ENCODE results near the gene GCC1.
"Not testable (repeated sequence)": the region's sequence is repeated elsewhere in the genome, so short reads cannot be mapped to it uniquely, and the experiment has no call there.

Gene GCC1

DNA sequence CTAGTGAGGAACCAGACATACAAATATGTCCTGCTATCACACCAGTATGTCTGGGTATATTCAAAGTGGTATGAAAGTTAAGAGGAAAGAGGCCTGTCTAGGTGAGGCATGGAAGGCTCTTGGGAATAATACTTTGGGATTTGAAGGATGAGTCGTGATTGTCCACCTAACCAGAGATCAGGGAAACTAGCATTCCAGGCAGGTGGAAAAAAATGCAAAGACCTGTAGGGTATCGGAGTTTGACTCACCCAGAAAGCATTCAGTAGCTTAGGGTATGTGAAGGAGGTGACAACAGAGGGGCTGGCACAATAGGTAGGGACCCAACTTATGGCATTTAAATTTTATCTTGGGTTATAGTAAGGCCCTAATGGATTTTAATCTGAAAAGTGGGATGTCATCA is 950 bp upstream of the GCC1 start:
- in situ Hi-C loops (cut with HindIII; ENCODE audit: low pct_unique_long_range_greater_than_20kb, low sequenced_read_pairs), result no loop called here
- TF ChIP-seq JUND (IDR thresholded peaks at IDR 0.05; ENCODE audit: low read depth), result no peak
- DNase-seq (ENCODE audit: low read depth in 1 of 2, low spot score in 1 of 2), result no peak

DNA sequence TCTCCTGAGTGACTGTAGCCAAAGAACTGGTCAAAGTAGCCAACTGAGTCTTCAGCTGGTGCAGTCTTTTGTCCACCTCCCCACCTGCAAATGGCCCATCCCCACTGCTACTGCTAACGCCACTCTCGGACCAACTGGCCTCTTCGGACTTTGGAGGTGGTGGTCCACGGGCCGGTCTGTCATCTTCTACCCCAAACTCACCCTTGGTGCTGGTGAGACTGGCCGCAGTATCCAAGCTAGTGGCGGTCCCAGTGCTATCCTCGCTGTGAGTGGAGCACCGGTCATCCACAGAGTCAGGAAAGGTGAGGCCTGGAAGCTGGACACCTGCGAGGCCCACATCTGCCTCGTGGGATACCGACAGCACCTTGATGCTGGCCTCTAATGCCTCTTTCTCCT is 750 bp downstream of the GCC1 start:
- no peak for DNase-seq (ENCODE audit: low read depth in 1 of 2, low spot score in 1 of 2)
- in situ Hi-C loops (cut with HindIII; ENCODE audit: low pct_unique_long_range_greater_than_20kb, low sequenced_read_pairs), result no loop called here
- no peak for TF ChIP-seq JUND (IDR thresholded peaks at IDR 0.05; ENCODE audit: low read depth)

GRCh38 chr7:127582361-127582760 is 3.0 kb downstream of the GCC1 start:
- no peak for TF ChIP-seq JUND (IDR thresholded peaks at IDR 0.05; ENCODE audit: low read depth)
- DNase-seq (ENCODE audit: low read depth in 1 of 2, low spot score in 1 of 2), result no peak
- in situ Hi-C loops (cut with HindIII; ENCODE audit: low pct_unique_long_range_greater_than_20kb, low sequenced_read_pairs), result no loop called here

DNA sequence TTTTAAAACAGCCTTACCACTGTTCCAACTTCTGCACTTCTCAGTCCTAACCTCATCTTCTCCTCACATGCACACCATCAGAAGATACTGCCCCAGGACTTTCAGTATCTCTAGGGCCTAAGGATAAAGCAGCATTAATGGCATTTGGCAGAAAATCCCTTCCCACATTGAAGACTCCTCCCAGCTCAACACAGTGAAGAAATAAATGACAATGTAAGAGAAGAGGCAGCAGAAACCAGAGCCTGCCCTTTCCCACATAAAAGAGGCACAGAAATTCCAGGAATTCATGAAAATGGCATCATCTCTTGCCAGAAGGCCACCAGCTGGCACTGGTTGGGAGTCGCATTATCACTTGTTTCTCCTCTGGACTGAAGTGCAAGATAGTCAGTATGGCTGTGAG is 3.7 kb downstream of the GCC1 start:
- no peak for TF ChIP-seq JUND (IDR thresholded peaks at IDR 0.05; ENCODE audit: low read depth)
- in situ Hi-C loops (cut with HindIII; ENCODE audit: low pct_unique_long_range_greater_than_20kb, low sequenced_read_pairs), result no loop called here
- no peak for DNase-seq (ENCODE audit: low read depth in 1 of 2, low spot score in 1 of 2)

DNA sequence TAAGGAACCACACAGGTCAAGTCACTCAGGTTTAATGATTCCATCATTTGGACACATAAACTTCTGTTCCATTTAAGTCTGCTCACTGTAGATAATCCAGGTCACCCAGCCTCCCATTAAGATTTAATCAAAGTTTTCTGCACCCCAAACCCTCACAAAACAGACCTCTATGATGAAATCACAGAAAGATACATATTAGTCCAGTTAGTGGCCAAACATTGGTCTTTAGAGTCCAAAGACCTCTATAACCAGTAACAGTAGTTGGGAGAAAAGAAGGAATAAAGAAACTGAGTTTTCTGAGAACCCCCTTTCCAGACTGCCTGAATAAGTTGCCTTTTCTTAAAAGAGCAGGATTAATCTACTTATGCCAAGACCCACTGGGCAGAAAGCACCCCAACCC is 4.8 kb downstream of the GCC1 start:
- no peak for DNase-seq (ENCODE audit: low read depth in 1 of 2, low spot score in 1 of 2)
- TF ChIP-seq JUND (IDR thresholded peaks at IDR 0.05; ENCODE audit: low read depth), result no peak
- in situ Hi-C loops (cut with HindIII; ENCODE audit: low pct_unique_long_range_greater_than_20kb, low sequenced_read_pairs), result no loop called here

- no peak for DNase-seq (ENCODE audit: low read depth in 1 of 2, low spot score in 1 of 2)
- TF ChIP-seq JUND (IDR thresholded peaks at IDR 0.05; ENCODE audit: low read depth), result no peak
- in situ Hi-C loops (cut with HindIII; ENCODE audit: low pct_unique_long_range_greater_than_20kb, low sequenced_read_pairs), result no loop called here
Measured at GRCh38 chr7:127578711-127579275, 6.6 kb downstream of the GCC1 start.

- DNase-seq (ENCODE audit: low read depth in 1 of 2, low spot score in 1 of 2), result no peak
- no peak for TF ChIP-seq JUND (IDR thresholded peaks at IDR 0.05; ENCODE audit: low read depth)
- in situ Hi-C loops (cut with HindIII; ENCODE audit: low pct_unique_long_range_greater_than_20kb, low sequenced_read_pairs), result no loop called here
Measured at GRCh38 chr7:127578036-127578684, 7.2 kb downstream of the GCC1 start.

DNA sequence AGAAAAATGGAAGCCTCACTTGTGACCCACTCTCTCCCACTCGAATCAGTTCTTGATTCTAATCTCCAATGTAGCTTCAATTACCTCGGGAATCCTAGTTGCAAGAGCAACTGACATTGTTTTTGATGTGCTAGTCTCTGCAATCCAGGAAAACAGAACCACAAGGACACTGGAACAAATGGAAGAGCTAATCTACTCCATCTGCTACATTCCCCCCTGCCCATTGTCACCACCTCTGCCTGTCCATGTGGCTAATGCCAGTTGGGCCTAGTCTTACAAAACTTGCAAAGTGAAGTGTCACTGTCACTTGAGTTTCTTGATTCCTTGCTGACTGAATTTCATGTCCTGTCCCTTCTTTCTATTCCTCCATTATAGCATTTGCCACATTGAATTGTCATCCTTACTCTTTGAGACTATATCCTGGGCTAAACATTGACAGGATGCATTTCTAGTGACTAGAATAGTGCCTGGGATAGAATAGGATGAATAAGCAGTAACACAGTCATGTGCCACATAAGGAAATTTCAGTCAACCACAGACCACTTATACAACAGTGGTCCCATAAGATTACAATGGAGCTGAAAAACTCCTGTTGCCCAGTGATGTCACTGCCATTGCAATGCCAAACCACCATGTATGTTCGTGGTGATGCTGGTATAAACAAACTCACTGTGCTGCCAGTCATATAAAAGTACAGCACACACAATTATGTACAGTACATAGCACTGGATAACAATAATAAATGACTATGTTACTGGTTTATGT is 13.5 kb downstream of the GCC1 start:
- no peak for TF ChIP-seq JUND (IDR thresholded peaks at IDR 0.05; ENCODE audit: low read depth)
- in situ Hi-C loops (cut with HindIII; ENCODE audit: low pct_unique_long_range_greater_than_20kb, low sequenced_read_pairs), result no loop called here
- DNase-seq (ENCODE audit: low read depth in 1 of 2, low spot score in 1 of 2), result no peak

DNA sequence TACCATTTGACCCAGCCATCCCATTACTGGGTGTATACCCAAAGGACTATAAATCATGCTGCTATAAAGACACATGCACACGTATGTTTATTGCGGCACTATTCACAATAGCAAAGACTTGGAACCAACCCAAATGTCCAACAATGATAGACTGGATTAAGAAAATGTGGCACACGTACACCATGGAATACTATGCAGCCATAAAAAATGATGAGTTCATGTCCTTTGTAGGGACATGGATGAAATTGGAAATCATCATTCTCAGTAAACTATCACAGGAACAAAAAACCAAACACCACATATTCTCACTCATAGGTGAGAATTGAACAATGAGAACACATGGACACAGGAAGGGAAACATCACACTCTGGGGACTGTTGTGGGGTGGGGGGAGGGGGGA is 17.4 kb downstream of the GCC1 start:
- DNase-seq (ENCODE audit: low read depth in 1 of 2, low spot score in 1 of 2); in situ Hi-C loops (cut with HindIII; ENCODE audit: low pct_unique_long_range_greater_than_20kb, low sequenced_read_pairs): not testable (repeated sequence)

DNA sequence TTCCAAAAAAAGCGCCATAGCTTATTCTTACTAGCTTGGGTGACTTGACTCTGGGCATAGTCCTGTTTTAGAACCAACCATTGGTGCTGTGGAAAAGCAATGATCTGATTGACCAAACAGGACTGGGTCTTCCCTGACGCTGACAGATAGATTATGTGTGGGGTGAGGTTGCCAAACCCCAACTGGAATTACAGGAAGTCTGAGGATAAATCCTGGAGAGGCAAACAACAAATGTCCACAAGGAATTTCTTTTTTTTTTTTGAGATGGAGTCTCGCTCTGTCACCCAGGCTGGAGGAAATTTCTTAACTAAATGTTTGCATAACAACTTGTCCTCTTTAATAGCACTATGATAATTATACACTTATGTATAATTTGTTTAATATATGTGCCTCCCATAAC is 19.2 kb downstream of the GCC1 start:
- in situ Hi-C loops (cut with HindIII; ENCODE audit: low pct_unique_long_range_greater_than_20kb, low sequenced_read_pairs), result no loop called here

GRCh38 chr7:127557803-127558202 is 27.6 kb downstream of the GCC1 start:
- TF ChIP-seq JUND (IDR thresholded peaks at IDR 0.05; ENCODE audit: low read depth), result no peak
- in situ Hi-C loops (cut with HindIII; ENCODE audit: low pct_unique_long_range_greater_than_20kb, low sequenced_read_pairs), result no loop called here
- DNase-seq (ENCODE audit: low read depth in 1 of 2, low spot score in 1 of 2), result peak in 1 of 2 experiments; percentile 2

More for the DNA sequence above, 19.2 kb downstream of the GCC1 start:
- DNase-seq (ENCODE audit: low read depth in 1 of 2, low spot score in 1 of 2), result peak in 1 of 2 experiments; percentile 13
- TF ChIP-seq JUND (IDR thresholded peaks at IDR 0.05; ENCODE audit: low read depth), result no peak

DNA sequence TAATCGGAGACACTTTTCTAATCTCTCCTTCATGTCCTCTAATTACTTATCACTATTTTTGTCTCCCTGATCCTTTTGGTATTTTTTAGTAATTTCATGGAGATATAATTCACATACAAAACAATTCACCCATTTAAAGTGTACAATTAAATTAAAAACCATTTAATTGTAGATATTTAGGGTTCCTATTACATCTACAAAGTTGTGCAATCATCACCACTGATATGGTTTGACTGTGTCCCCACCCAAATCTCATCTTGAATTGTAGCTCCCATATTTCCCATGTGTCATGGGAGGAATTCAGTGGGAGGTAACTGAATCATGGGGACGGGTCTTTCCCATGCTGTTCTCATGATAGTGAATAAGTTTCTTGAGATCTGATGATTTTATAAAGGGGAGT is 29.0 kb downstream of the GCC1 start:
- no peak for DNase-seq (ENCODE audit: low read depth in 1 of 2, low spot score in 1 of 2)
- in situ Hi-C loops (cut with HindIII; ENCODE audit: low pct_unique_long_range_greater_than_20kb, low sequenced_read_pairs), result no loop called here
- TF ChIP-seq JUND (IDR thresholded peaks at IDR 0.05; ENCODE audit: low read depth), result no peak

DNA sequence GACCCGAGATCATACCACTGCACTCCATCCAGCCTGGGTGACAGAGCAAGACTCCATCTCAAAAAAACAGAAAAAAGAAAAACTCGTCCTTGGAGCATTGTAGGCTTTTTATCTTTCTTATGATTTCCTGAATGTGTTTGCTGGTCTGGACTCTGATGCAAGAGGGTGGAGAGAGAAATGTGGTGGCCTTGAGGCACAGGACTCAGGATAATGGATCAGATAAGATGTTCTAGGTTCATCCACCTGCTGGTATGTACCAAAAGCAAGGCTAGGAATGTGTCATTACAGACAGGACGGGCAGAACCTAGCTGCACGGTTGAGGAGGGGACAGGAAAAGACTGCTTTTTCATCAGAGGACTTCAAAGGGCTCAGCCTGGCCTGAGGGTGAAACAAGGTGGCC is 33.5 kb downstream of the GCC1 start:
- DNase-seq (ENCODE audit: low read depth in 1 of 2, low spot score in 1 of 2), result no peak
- TF ChIP-seq JUND (IDR thresholded peaks at IDR 0.05; ENCODE audit: low read depth), result no peak
- in situ Hi-C loops (cut with HindIII; ENCODE audit: low pct_unique_long_range_greater_than_20kb, low sequenced_read_pairs), result no loop called here
